KG1 (cell line): Measurements from ENCODE around the gene ARHGAP5.
"Not testable (repeated sequence)": the region's sequence is repeated elsewhere in the genome, so short reads cannot be mapped to it uniquely, and the experiment has no call there.

Experiments
- DNase-seq: peaks from one replicate; lab custom pipeline; 2025; lab: John Stamatoyannopoulos, UW

The ARHGAP5 gene

GRCh38 chr14:32109676-32110547 is 32.8 kb downstream of the ARHGAP5 start:
- no peak for DNase-seq

- no peak for DNase-seq
Measured at GRCh38 chr14:32110548-32110896, 33.4 kb downstream of the ARHGAP5 start.

- DNase-seq, result no peak
Measured at GRCh38 chr14:32121536-32121935, 44.4 kb downstream of the ARHGAP5 start.

- no peak for DNase-seq
Measured at GRCh38 chr14:32121948-32122347, 44.8 kb downstream of the ARHGAP5 start.

- not testable (repeated sequence) for DNase-seq
Measured at GRCh38 chr14:32126899-32127730, 50.0 kb downstream of the ARHGAP5 start.

- not testable (repeated sequence) for DNase-seq
Measured at GRCh38 chr14:32127731-32128654, 50.9 kb downstream of the ARHGAP5 start.

GRCh38 chr14:32128703-32129102 is 51.6 kb downstream of the ARHGAP5 start:
- DNase-seq, result no peak

GRCh38 chr14:32129124-32129523 is 52.0 kb downstream of the ARHGAP5 start:
- DNase-seq, result no peak

- not testable (repeated sequence) for DNase-seq
Measured at GRCh38 chr14:32131689-32132088, 54.6 kb downstream of the ARHGAP5 start.

- no peak for DNase-seq
Measured at GRCh38 chr14:32134448-32135097, 57.5 kb downstream of the ARHGAP5 start.

GRCh38 chr14:32136027-32136825 is 59.1 kb downstream of the ARHGAP5 start:
- no peak for DNase-seq

GRCh38 chr14:32137313-32137712 is 60.2 kb downstream of the ARHGAP5 start:
- no peak for DNase-seq

GRCh38 chr14:32137892-32138291 is 60.8 kb downstream of the ARHGAP5 start:
- DNase-seq, result no peak

- DNase-seq, result no peak
Measured at GRCh38 chr14:32142341-32142740, 65.2 kb downstream of the ARHGAP5 start.

GRCh38 chr14:32142754-32143437 is 65.8 kb downstream of the ARHGAP5 start:
- DNase-seq, result no peak

- no peak for DNase-seq
Measured at GRCh38 chr14:32150392-32150791, 73.3 kb downstream of the ARHGAP5 start.

GRCh38 chr14:32166029-32166428 is 88.9 kb downstream of the ARHGAP5 start:
- no peak for DNase-seq

- no peak for DNase-seq
Measured at GRCh38 chr14:32166924-32167323, 89.8 kb downstream of the ARHGAP5 start.

GRCh38 chr14:32167907-32168306 is 90.8 kb downstream of the ARHGAP5 start:
- DNase-seq, result no peak

- no peak for DNase-seq
Measured at GRCh38 chr14:32169191-32169590, 92.1 kb downstream of the ARHGAP5 start.
